ENCODE data around the gene TMEM134.
A peak's percentile ranks its signal among the peaks of the same experiment; 100 is the strongest.

DNA sequence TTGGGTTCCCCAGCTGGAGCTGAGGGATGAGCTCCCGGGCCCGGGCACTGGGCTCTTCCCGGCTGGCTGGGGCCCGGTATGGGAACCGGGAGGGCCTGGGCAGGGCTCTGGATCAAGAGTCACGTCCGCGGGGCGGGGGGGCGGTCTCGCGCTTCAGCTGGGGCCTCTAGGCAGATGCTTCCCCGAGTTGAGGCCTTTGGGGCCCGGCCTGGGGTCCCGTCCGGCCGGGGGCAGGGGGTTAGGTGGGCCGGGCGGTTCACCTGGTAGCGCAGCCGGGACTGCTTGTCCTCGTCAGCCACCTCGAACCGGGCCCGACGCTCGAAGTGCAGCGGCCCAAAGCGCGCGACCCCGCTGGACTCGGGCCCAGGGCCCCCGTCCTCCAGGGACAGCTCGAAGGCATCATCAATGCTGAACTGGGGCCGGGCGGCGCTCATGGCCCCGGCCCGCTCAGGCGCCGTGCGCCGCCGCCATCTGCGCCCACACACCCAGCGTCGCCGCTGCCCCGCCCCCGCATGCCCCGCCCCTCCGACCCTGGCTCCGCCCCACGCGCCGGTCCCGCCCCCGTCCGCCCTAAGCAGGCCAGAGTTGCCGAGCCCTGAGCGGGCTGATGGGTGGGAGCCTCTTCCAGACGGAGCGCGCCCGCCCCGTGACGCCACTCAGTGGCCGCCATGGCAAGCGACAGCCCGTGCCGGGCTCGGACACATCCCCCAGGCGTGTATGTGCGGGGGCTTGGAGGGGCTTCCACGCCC is at the start of gene TMEM134:
- TF ChIP-seq CTCF (IDR thresholded peaks at IDR 0.05; ENCODE audit: low read length) (peak; percentile 64), EZH2 (IDR thresholded peaks at IDR 0.05; ENCODE audit: borderline replicate concordance, low read length) (no peak)
